ENCODE results near the gene MYT1.

DNA sequence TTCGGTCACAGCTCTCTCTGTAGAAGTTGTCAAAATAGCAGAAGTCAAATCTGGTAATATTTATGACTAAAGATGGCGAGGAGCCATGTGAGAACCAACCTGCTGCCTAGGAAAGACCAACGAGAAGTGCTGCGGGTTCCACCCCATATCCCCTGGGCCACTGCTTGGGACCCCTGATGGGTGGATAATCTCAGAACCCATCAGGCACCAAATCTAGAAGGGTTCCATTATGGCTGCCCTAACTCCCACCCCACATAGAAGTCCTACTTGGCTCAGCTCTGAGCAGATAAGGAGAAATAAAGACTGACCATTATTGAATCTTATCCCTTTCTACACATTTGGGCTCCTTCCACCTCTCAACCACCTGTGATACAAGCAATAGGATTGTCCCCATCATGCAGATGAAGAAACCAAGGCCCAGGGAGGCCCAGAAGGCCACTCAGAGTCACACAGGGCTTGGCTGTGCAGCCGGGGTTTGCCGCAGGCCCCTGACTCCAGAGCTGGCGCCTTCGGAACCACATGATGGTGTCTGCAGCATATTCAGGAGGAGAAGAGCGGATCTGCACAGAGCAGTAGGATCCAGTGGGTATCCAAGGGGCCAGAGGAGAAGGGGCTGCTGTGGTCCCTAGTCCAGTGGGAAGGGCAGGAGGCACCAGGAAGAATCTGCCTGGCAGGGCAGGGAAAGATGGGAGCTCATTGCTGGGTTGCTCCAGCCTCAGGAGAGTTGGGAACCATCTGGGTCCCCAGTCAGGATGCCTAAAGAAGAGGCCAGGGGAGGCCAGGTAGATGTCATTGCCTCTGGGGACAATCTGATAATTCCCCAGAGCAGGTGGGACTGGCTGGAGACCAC, 81.7 kb downstream of the MYT1 start:
- no peak for TF ChIP-seq POLR2A (IDR thresholded peaks at IDR 0.05; ENCODE audit: low read depth, low read length)
- TF ChIP-seq TAF1 (IDR thresholded peaks at IDR 0.05; ENCODE audit: low read depth, low read length): no peak
- no peak for TF ChIP-seq POLR2AphosphoS5 (IDR thresholded peaks at IDR 0.05; ENCODE audit: low read depth, low read length)
